Activated CD4-positive, alpha-beta T cell treated with anti-CD3 and anti-CD28 coated beads, Interleukin-2, Interleukin-6, amounts not matched to agents 100 ng/mL and 50 ng/mL, durations not matched to agents 16 hours and 8 hours (primary cell): Measurements from ENCODE around the gene HEG1.
A peak's percentile ranks its signal among the peaks of the same experiment; 100 is the strongest.

Experiments used
- DNase-seq: peaks from one replicate; pipeline ENCODE4 v3.0.0-alpha.2; 2020

Gene HEG1

GRCh38 chr3:125045965-125046364 lies 9.8 kb downstream of the HEG1 start:
- no peak for DNase-seq

- no peak for DNase-seq
Observed at GRCh38 chr3:125045194-125045593, 10.6 kb downstream of the HEG1 start.

- DNase-seq, result no peak
Observed at GRCh38 chr3:125043599-125044151, 12.1 kb downstream of the HEG1 start.

GRCh38 chr3:125042725-125043406 lies 12.9 kb downstream of the HEG1 start:
- DNase-seq, result no peak

- no peak for DNase-seq
Observed at GRCh38 chr3:125039131-125040100, 16.4 kb downstream of the HEG1 start.

- DNase-seq, result no peak
Observed at GRCh38 chr3:125037498-125038150, 18.2 kb downstream of the HEG1 start.

GRCh38 chr3:125035217-125035616 lies 20.6 kb downstream of the HEG1 start:
- peak; percentile 61 for DNase-seq

- DNase-seq, result no peak
Observed at GRCh38 chr3:125033616-125034015, 22.2 kb downstream of the HEG1 start.

GRCh38 chr3:125033135-125033534 lies 22.7 kb downstream of the HEG1 start:
- no peak for DNase-seq

- no peak for DNase-seq
Observed at GRCh38 chr3:125032683-125033082, 23.1 kb downstream of the HEG1 start.

- no peak for DNase-seq
Observed at GRCh38 chr3:125032100-125032643, 23.6 kb downstream of the HEG1 start.

GRCh38 chr3:125031544-125031943 lies 24.3 kb downstream of the HEG1 start:
- no peak for DNase-seq

- DNase-seq, result no peak
Observed at GRCh38 chr3:125028657-125029056, 27.1 kb downstream of the HEG1 start.

- DNase-seq, result no peak
Observed at GRCh38 chr3:125025642-125026041, 30.2 kb downstream of the HEG1 start.

GRCh38 chr3:125024817-125025216 lies 31.0 kb downstream of the HEG1 start:
- DNase-seq, result no peak

- DNase-seq, result no peak
Observed at GRCh38 chr3:125023833-125024555, 31.8 kb downstream of the HEG1 start.

- DNase-seq, result no peak
Observed at GRCh38 chr3:125022206-125022605, 33.6 kb downstream of the HEG1 start.

GRCh38 chr3:125019271-125019670 lies 36.5 kb downstream of the HEG1 start:
- no peak for DNase-seq

- DNase-seq, result no peak
Observed at GRCh38 chr3:125017406-125017805, 38.4 kb downstream of the HEG1 start.

GRCh38 chr3:125014570-125015179 lies 41.1 kb downstream of the HEG1 start:
- DNase-seq, result no peak

GRCh38 chr3:125013095-125013494 lies 42.7 kb downstream of the HEG1 start:
- DNase-seq, result no peak

GRCh38 chr3:125011941-125012340 lies 43.9 kb downstream of the HEG1 start:
- DNase-seq, result no peak
